ENCODE results near the gene CYBA.

DNA sequence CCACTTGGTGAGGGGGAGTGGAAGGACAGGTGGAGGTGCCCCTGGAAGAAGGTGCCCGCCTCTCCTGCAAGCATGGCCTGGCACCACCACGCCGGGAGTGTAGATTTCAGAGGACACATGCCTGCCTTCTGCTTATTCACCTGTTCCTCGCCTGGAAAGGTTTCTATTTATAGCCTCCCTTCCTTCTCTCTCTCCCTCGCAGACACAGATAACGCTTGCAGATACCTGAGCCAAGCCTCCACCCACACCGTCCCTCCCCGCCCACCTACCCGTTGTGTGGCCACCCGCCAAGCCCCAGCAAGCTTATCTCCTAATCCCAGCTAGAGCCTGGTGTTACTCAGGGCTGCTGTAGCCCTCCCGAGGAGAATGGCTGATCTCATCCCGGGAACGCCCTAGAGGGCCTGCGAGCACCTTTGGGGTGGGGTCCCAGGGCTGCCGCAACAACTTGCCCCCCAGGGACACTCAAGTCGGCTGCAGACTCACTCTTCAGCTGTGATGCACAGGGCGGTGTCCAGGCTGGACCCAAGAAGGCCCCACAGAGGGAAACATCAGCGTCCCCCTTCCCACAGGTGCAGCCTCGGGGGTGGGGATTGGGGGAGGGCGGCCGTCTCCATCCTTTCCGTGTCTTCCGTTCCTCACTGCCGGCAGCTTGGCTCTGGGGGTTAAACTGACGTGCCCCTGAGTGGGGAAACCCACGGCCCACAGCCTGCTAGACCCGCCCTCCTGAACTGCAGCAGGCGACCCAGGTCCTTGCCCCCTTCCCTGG is 37.3 kb upstream of the CYBA start:
- TF ChIP-seq, protein P1, sequence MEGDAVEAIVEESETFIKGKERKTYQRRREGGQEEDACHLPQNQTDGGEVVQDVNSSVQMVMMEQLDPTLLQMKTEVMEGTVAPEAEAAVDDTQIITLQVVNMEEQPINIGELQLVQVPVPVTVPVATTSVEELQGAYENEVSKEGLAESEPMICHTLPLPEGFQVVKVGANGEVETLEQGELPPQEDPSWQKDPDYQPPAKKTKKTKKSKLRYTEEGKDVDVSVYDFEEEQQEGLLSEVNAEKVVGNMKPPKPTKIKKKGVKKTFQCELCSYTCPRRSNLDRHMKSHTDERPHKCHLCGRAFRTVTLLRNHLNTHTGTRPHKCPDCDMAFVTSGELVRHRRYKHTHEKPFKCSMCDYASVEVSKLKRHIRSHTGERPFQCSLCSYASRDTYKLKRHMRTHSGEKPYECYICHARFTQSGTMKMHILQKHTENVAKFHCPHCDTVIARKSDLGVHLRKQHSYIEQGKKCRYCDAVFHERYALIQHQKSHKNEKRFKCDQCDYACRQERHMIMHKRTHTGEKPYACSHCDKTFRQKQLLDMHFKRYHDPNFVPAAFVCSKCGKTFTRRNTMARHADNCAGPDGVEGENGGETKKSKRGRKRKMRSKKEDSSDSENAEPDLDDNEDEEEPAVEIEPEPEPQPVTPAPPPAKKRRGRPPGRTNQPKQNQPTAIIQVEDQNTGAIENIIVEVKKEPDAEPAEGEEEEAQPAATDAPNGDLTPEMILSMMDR (IDR thresholded peaks at IDR 0.05; ENCODE audit: low read length) = no peak
- TF ChIP-seq EZH2 (optimal IDR thresholded peaks at IDR 0.05; ENCODE audit: low read depth, low read length) = no peak

Data from MM.1S (cell line).